ENCODE results near the gene CATSPERZ. TPM values are rescaled to one million over a fixed set of nuclear protein-coding genes. Genes with fewer than 3 reads are reported as not detected.
A peak's percentile ranks its signal among the peaks of the same experiment; 100 is the strongest.

CATSPERZ gene
- total and polyA plus RNA-seq, 2 of the 13 experiments (the other 11 are each of a cell fraction or from before 2014, with no cell fraction given), result 0.22 to 0.48 TPM

DNA sequence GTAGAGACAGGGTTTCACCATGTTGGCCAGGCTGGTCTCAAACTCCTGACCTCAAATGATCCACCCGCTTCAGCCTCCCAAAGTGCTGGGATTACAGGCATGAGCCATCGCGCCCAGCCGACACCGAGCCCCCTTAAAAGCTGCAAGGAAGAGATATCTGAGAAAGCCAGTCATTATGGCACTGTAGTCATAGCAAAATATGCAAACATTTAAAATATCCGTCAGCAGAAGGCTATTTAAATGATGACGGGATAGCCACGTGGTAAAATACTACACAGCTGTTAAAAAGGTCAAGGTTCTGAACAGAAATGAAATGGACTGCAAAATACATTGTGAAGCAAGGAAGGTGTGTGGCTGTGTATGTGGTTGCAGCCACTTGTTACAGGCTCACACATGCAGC is 33.4 kb downstream of the CATSPERZ start (continued):
- TF ChIP-seq, protein P1, sequence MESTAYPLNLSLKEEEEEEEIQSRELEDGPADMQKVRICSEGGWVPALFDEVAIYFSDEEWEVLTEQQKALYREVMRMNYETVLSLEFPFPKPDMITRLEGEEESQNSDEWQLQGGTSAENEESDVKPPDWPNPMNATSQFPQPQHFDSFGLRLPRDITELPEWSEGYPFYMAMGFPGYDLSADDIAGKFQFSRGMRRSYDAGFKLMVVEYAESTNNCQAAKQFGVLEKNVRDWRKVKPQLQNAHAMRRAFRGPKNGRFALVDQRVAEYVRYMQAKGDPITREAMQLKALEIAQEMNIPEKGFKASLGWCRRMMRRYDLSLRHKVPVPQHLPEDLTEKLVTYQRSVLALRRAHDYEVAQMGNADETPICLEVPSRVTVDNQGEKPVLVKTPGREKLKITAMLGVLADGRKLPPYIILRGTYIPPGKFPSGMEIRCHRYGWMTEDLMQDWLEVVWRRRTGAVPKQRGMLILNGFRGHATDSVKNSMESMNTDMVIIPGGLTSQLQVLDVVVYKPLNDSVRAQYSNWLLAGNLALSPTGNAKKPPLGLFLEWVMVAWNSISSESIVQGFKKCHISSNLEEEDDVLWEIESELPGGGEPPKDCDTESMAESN (CRISPR knock-in tag; conservative IDR thresholded peaks at IDR 0.05), result no peak
- TF ChIP-seq ZNF34 (CRISPR knock-in tag; IDR thresholded peaks at IDR 0.05; ENCODE audit: borderline replicate concordance), result no peak

DNA sequence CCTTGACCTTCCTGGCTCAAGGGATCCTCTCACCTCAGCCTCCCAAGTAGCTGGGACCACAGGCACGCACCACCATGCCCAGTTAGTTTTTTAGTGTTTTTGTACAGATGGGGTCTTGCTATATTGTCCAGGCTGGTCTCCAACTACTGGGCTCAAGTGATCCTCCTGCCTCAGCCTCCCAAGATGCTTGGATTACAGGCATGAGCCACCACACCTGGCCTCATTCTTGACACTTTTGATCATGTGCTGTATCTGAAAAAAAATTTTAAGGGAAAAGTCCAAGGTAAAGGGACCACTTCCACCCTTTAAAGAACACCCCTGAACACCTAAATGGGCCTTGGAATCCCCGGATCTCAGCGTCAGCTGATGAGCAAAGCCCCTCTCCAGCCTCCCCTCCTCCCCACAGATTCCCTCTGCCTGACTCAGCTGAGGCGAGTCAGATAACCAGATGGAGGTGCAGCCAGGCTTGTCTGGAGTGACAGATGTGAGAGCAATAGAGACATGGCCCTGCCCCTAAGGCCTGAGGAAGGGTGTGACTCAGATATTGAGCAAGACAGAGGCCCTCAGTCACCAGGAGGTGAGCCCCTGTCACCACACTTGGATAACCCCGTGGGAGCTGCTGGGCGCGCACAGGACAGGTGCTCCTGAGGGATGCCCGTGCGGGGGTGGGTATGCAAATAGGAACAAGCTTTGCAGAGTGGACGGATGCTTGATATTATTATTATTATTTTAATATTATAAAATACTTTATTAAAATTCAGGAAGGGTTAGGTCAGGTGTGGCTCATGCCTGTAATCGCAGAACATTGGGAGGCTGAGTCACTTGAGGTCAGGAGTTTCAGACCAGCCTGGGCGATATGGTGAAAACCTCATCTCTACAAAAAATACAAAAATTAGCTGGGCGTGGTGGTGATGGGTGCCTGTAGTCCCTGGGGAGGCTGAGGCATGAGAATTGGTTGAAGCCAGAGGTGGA is 34.9 kb downstream of the CATSPERZ start:
- no peak for FAIRE-seq
- H2AFZ ChIP-seq (ENCODE audit: low read length), result no peak overlapping the region
- TF ChIP-seq ZFY (CRISPR knock-in tag; IDR thresholded peaks at IDR 0.05) (no peak), SATB2 (CRISPR knock-in tag; IDR thresholded peaks at IDR 0.05) (no peak), TEAD3 (CRISPR knock-in tag; optimal IDR thresholded peaks at IDR 0.05; ENCODE audit: borderline replicate concordance) (peak; percentile 34), MAFF (IDR thresholded peaks at IDR 0.05; ENCODE audit: low read depth, low read length) (peak; percentile 6; the same call in 1 of the 2 replicates), ZNF570 (CRISPR knock-in tag; IDR thresholded peaks at IDR 0.05; ENCODE audit: borderline replicate concordance) (no peak), ZNF329 (CRISPR knock-in tag; IDR thresholded peaks at IDR 0.05; ENCODE audit: low read depth) (no peak), SRSF4 (IDR thresholded peaks at IDR 0.05; ENCODE audit: low read depth, low read length, poor library complexity, severe bottlenecking) (no peak), ARNT (IDR thresholded peaks at IDR 0.05) (no peak), SPEN (CRISPR knock-in tag; IDR thresholded peaks at IDR 0.05; ENCODE audit: low read depth) (no peak), CEBPG (CRISPR knock-in tag; IDR thresholded peaks at IDR 0.05) (peak; percentile 79), ZFP1 (CRISPR knock-in tag; IDR thresholded peaks at IDR 0.05) (no peak), ZNF343 (CRISPR knock-in tag; IDR thresholded peaks at IDR 0.05) (no peak), IKZF1 (IDR thresholded peaks at IDR 0.05) (no peak), ZNF446 (CRISPR knock-in tag; IDR thresholded peaks at IDR 0.05) (no peak), MED8 (CRISPR knock-in tag; IDR thresholded peaks at IDR 0.05; ENCODE audit: insufficient replicate concordance) (no peak)
- TF ChIP-seq, protein P2, sequence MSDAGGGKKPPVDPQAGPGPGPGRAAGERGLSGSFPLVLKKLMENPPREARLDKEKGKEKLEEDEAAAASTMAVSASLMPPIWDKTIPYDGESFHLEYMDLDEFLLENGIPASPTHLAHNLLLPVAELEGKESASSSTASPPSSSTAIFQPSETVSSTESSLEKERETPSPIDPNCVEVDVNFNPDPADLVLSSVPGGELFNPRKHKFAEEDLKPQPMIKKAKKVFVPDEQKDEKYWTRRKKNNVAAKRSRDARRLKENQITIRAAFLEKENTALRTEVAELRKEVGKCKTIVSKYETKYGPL (CRISPR knock-in tag; IDR thresholded peaks at IDR 0.05), result no peak
- TF ChIP-seq, protein P3, sequence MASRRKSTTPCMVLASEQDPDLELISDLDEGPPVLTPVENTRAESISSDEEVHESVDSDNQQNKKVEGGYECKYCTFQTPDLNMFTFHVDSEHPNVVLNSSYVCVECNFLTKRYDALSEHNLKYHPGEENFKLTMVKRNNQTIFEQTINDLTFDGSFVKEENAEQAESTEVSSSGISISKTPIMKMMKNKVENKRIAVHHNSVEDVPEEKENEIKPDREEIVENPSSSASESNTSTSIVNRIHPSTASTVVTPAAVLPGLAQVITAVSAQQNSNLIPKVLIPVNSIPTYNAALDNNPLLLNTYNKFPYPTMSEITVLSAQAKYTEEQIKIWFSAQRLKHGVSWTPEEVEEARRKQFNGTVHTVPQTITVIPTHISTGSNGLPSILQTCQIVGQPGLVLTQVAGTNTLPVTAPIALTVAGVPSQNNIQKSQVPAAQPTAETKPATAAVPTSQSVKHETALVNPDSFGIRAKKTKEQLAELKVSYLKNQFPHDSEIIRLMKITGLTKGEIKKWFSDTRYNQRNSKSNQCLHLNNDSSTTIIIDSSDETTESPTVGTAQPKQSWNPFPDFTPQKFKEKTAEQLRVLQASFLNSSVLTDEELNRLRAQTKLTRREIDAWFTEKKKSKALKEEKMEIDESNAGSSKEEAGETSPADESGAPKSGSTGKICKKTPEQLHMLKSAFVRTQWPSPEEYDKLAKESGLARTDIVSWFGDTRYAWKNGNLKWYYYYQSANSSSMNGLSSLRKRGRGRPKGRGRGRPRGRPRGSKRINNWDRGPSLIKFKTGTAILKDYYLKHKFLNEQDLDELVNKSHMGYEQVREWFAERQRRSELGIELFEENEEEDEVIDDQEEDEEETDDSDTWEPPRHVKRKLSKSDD (CRISPR knock-in tag; IDR thresholded peaks at IDR 0.05; ENCODE audit: low read depth), result no peak

More for the DNA sequence above, 34.9 kb downstream of the CATSPERZ start:
- Histone ChIP-seq H3K4me1 (ENCODE audit: insufficient read depth, low read length) (peaks cover 22% of the 10 kb centered on the region), H3K4me3 (replicated peaks in 1 of 3; ENCODE audit: insufficient read depth in 1 of 3, low read depth in 2 of 3, low read length in 3 of 3) (no peak overlapping the region), H3K27me3 (ENCODE audit: control insufficient read depth in 1 of 2, insufficient read depth in 2 of 2, low read length in 2 of 2) (peaks cover 3 to 21% of the 10 kb centered on the region in 2 experiments; a peak in 4 of 5 replicates), H3K9me3 (ENCODE audit: low read length) (no peaks in the 10 kb centered on the region), H3K9ac (ENCODE audit: insufficient read depth, low read depth, low read length) (no peak overlapping the region), H4K20me1 (ENCODE audit: insufficient read depth, low read length) (no peaks in the 10 kb centered on the region), H3K4me2 (ENCODE audit: low read depth, low read length) (no peak overlapping the region), H3K79me2 (ENCODE audit: insufficient read depth, low read length) (no peaks in the 10 kb centered on the region), H3K36me3 (replicated peaks in 1 of 2; ENCODE audit: control insufficient read depth in 1 of 2, insufficient read depth in 2 of 2, low read length in 2 of 2) (no peaks in the 10 kb centered on the region), H3K27ac (ENCODE audit: extremely low read length, insufficient read depth, low read length) (no peak overlapping the region)
- intact Hi-C loops (cut with micrococcal nuclease; ENCODE audit: unreplicated experiment), result no loop called here
- in situ Hi-C loops (cut with HindIII; ENCODE audit: extremely low pct_ligation_motif_present, low pct_unique_long_range_greater_than_20kb), result no loop called here
- ATAC-seq (peak; percentile 74), DNase-seq (ENCODE audit: low spot score) (peak; percentile 85)
- BruUV-seq (replicated peaks), result no TSS peak
- CTCF ChIA-PET (ENCODE audit: low intra/inter-chr PET ratio, low total read pairs), result no interaction called here
- POLR2A ChIA-PET, result interaction anchor here (0.7 to 1.2 kb wide), 2 partner anchors 18 to 25 kb away, joined by 3 to 7 read pairs; partner anchors contain the start of genes PRDX5 and TRMT112
- WGBS (ENCODE audit: low lambda C conversion rate), result 11% methylated on average over 12 of the region's 13 CpGs

Measured in HepG2 (cell line).